Activated B cell treated with CpG ODN at 0.5 μM for 24 hours (primary cell): ENCODE data around the gene SLC48A1. TPM values are rescaled to one million over a fixed set of nuclear protein-coding genes. Genes with fewer than 3 reads are reported as not detected.
A peak's percentile ranks its signal among the peaks of the same experiment; 100 is the strongest.

Source experiments
- ATAC-seq: fragments of 200-7000 bp; cut with Tn5 transposase; one replicate; pipeline ENCODE4 v1.10.0; 2021; ENCODE audit warnings: low read depth, mild to moderate bottlenecking, moderate library complexity
- CTCF ChIA-PET: fragments of 350-600 bp; sonication (Branson Sonifier 250); formaldehyde crosslinking; loops from one replicate; lab custom pipeline; 2021; ENCODE audit warnings: antibody characterized with exemption; lab: Charles Lee
- POLR2A ChIA-PET: fragments of 350-600 bp; sonication (Branson Sonifier 250); formaldehyde crosslinking; loops from one replicate; lab custom pipeline; 2021; ENCODE audit warnings: antibody characterized with exemption; lab: Charles Lee
- DNase-seq: peaks from one replicate; pipeline ENCODE4 v3.0.0; 2022
- H3K27ac Mint-ChIP-seq: one replicate; pipeline ENCODE4 v1.8.0; 2020; ENCODE audit warnings: mixed read lengths
- H3K27me3 Mint-ChIP-seq: one replicate; pipeline ENCODE4 v1.8.0; 2021; ENCODE audit warnings: mixed read lengths
- H3K36me3 Mint-ChIP-seq: one replicate; pipeline ENCODE4 v1.8.0; 2021; ENCODE audit warnings: low read depth, mixed read lengths
- H3K4me1 Mint-ChIP-seq: one replicate; pipeline ENCODE4 v1.8.0; 2021; ENCODE audit warnings: mixed read lengths
- H3K4me3 Mint-ChIP-seq: one replicate; pipeline ENCODE4 v1.8.0; 2020; ENCODE audit warnings: mild to moderate bottlenecking, mixed read lengths
- H3K9me3 Mint-ChIP-seq: one replicate; pipeline ENCODE4 v1.8.0; 2020; ENCODE audit warnings: mixed read lengths
- CTCF ChIP-seq: fragments of 200-600 bp; IDR thresholded peaks from one replicate; pipeline ENCODE4 v1.8.0; 2022; ENCODE audit warnings: antibody characterized with exemption, mild to moderate bottlenecking
- intact Hi-C: fragments of 100-400 bp; cut with micrococcal nuclease; formaldehyde crosslinking; loops from one replicate; pipeline ENCODE4 v1.15.1; 2024
- total RNA-seq: library from RNA; stranded (reverse); gene quantifications from 2 replicates; pipeline ENCODE4 v1.2.3, GENCODE V29; 2022

SLC48A1 gene
- total RNA-seq, 1 donor from 2014 or later: 12.8 TPM

- Mint-ChIP-seq H3K4me3 (no peak overlapping the region), H3K4me1 (peaks cover 25% of the 10 kb centered on the region), H3K9me3 (no peaks in the 10 kb centered on the region), H3K36me3 (no peaks in the 10 kb centered on the region), H3K27ac (no peak overlapping the region), H3K27me3 (no peaks in the 10 kb centered on the region)
- no peak for TF ChIP-seq CTCF
- intact Hi-C loops: no loop called here
- ATAC-seq (no peak), DNase-seq (no peak)
- POLR2A ChIA-PET: interaction anchor here (0.8 to 1.3 kb wide), 4 partner anchors 10 to 48 kb away, joined by 3 to 5 read pairs (median 3); partner anchors contain the start of genes ENDOU and SLC48A1
- CTCF ChIA-PET: interaction anchor here (0.7 to 10.8 kb wide), 6 partner anchors 10 to 106 kb away, joined by 3 to 298 read pairs (median 4); partner anchors contain the start of genes ENDOU and SLC48A1
These were observed 10.1 kb upstream of the SLC48A1 start for GRCh38 chr12:47762850-47763465.

- Mint-ChIP-seq H3K4me3 (no peak overlapping the region), H3K27ac (peak overlapping the region; percentile 3), H3K27me3 (no peaks in the 10 kb centered on the region), H3K9me3 (no peaks in the 10 kb centered on the region), H3K36me3 (no peaks in the 10 kb centered on the region), H3K4me1 (peaks cover 19% of the 10 kb centered on the region)
- DNase-seq (no peak), ATAC-seq (no peak)
- ChIA-PET CTCF (interaction anchor here (0.7 to 10.8 kb wide), 4 partner anchors 21 to 107 kb away, joined by 3 to 298 read pairs (median 4); partner anchors contain the start of gene ENDOU), POLR2A (interaction anchor here (0.8 to 1.3 kb wide), 4 partner anchors 9 to 48 kb away, joined by 3 to 5 read pairs (median 3); partner anchors contain the start of genes ENDOU and SLC48A1)
- intact Hi-C loops: no loop called here
- no peak for TF ChIP-seq CTCF
These were observed 9.3 kb upstream of the SLC48A1 start for GRCh38 chr12:47763481-47764346.

DNA sequence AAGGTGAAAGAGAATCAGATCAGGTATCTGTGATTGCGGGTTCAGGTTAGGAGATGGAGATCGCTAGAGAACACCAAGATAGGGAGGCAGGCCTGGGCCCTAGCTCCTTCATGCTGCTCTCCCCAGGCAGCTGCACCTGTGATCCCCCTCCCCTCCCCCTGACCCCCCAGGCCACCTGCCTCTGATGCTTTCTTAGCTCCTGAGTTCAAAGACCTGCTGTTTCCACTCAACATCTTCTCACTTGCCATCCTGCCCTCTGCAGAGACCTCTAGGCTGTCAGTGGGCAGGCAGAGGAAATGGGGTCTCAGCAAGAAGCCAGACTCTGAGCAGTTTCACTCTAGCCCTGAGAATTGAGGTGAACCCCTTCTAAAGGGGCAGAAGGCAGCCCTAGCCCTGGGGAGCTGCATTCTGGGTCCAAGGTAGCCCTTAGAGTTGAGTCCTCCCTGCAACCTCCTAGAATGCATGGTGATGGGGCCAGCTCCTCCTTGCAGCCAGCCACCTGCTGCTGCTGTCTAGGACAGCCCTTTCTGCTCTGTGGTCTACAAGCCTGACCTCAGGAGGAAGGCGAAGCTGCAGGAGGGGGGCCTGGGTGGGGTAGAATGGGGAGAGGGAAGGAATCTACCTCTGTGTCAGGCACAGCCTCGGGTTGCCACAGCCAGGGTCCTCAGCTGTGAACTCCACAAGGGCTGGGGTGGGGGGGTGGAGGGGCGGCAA lies 6.4 kb upstream of the SLC48A1 start:
- intact Hi-C loops: loop anchor here (1.0 kb wide), 3 partner anchors 24 to 71 kb away; no protein-coding TSS in a partner anchor
- H3K36me3 Mint-ChIP-seq: no peaks in the 10 kb centered on the region
- DNase-seq (no peak), ATAC-seq (no peak)
- POLR2A ChIA-PET: interaction anchor here (0.8 to 4.5 kb wide), 10 partner anchors 8 to 74 kb away, joined by 3 to 48 read pairs (median 4); partner anchors contain the start of genes ENDOU, RAPGEF3 and RPAP3
- no peak for TF ChIP-seq CTCF
- no peaks in the 10 kb centered on the region for H3K27me3 Mint-ChIP-seq
- no peak overlapping the region for H3K27ac Mint-ChIP-seq
- H3K4me1 Mint-ChIP-seq: peaks cover 9% of the 10 kb centered on the region
- no peak overlapping the region for H3K4me3 Mint-ChIP-seq
- H3K9me3 Mint-ChIP-seq: no peaks in the 10 kb centered on the region
- CTCF ChIA-PET: interaction anchor here (0.7 to 11.7 kb wide), 24 partner anchors 9 to 734 kb away, joined by 3 to 416 read pairs (median 6); partner anchors contain the start of genes ENDOU, RAPGEF3 and RPAP3

DNA sequence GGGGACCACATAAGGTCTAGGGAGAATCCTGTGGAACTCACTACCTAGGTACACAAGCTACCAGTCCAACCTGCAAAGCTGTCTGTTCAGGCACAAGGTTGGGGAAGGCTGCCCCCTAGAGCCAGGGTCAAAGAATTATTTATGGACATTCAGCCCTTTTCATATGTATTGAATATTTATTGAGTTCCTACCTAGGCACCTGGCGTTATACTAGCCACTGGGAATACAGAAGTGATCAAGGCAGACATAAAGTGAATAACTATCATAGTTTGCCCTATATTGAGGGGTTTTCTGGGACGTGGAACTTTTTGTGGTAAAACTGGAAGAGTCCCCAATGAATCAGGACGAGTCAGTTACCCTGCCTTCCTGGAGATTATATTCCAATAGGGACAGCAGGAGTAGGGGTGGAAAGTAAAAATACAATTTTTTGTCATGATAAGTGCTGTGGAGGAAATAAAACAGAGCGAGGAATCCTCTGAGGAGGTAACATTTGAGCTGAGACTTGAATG lies 5.8 kb upstream of the SLC48A1 start:
- Mint-ChIP-seq H3K4me1 (peaks cover 9% of the 10 kb centered on the region), H3K9me3 (no peaks in the 10 kb centered on the region), H3K27me3 (no peaks in the 10 kb centered on the region), H3K27ac (no peak overlapping the region), H3K36me3 (no peaks in the 10 kb centered on the region), H3K4me3 (no peak overlapping the region)
- intact Hi-C loops: loop anchor here (1.0 kb wide), 3 partner anchors 25 to 70 kb away; no protein-coding TSS in a partner anchor
- POLR2A ChIA-PET: interaction anchor here (0.8 to 4.5 kb wide), 9 partner anchors 9 to 73 kb away, joined by 3 to 48 read pairs (median 4); partner anchors contain the start of genes ENDOU, RAPGEF3 and RPAP3
- no peak for TF ChIP-seq CTCF
- DNase-seq: peak; percentile 52
- CTCF ChIA-PET: interaction anchor here (0.6 to 11.7 kb wide), 25 partner anchors 8 to 735 kb away, joined by 3 to 416 read pairs (median 6); partner anchors contain the start of genes ENDOU, RAPGEF3 and RPAP3
- peak; percentile 84 for ATAC-seq
